ENCODE data around the gene MRPS5. TPM values are rescaled to one million over a fixed set of nuclear protein-coding genes. Genes with fewer than 3 reads are reported as not detected.

The MRPS5 gene
- total RNA-seq, 2 donors from 2014 or later = 57.9 to 59.0 TPM

GRCh38 chr2:95071856-95072255 is 49.8 kb downstream of the MRPS5 start:
- no peak overlapping the region for H3K27ac Mint-ChIP-seq
- H3K36me3 Mint-ChIP-seq (ENCODE audit: low read depth) = no peaks in the 10 kb centered on the region
- no peaks in the 10 kb centered on the region for H3K9me3 Mint-ChIP-seq
- Histone ChIP-seq H3K27me3 (ENCODE audit: control insufficient read depth, insufficient read depth, low read length, poor library complexity, severe bottlenecking) (no peaks in the 10 kb centered on the region), H3K4me3 (ENCODE audit: low read length) (no peak overlapping the region), H3K36me3 (ENCODE audit: control insufficient read depth, insufficient read depth, low read length) (no peaks in the 10 kb centered on the region), H3K9me3 (ENCODE audit: control insufficient read depth, low read length) (no peaks in the 10 kb centered on the region), H3K9ac (ENCODE audit: extremely low read depth, low read length, poor library complexity, severe bottlenecking) (no peak overlapping the region), H3K27ac (ENCODE audit: low read depth, low read length) (no peak overlapping the region), H3K4me1 (ENCODE audit: control insufficient read depth, insufficient read depth, low read length) (no peaks in the 10 kb centered on the region)
- peak; percentile 26 for DNase-seq
- 88 to 89% methylated on average over 4 of the region's 4 CpGs for WGBS, 2 experiments (ENCODE audit: insufficient coverage in 1 of 2, insufficient read length in 1 of 2)
- H3K4me3 Mint-ChIP-seq = no peak overlapping the region
- peaks cover 15% of the 10 kb centered on the region for H3K27me3 Mint-ChIP-seq (ENCODE audit: insufficient read depth)
- no peaks in the 10 kb centered on the region for H3K4me1 Mint-ChIP-seq
- TF ChIP-seq, protein P1, sequence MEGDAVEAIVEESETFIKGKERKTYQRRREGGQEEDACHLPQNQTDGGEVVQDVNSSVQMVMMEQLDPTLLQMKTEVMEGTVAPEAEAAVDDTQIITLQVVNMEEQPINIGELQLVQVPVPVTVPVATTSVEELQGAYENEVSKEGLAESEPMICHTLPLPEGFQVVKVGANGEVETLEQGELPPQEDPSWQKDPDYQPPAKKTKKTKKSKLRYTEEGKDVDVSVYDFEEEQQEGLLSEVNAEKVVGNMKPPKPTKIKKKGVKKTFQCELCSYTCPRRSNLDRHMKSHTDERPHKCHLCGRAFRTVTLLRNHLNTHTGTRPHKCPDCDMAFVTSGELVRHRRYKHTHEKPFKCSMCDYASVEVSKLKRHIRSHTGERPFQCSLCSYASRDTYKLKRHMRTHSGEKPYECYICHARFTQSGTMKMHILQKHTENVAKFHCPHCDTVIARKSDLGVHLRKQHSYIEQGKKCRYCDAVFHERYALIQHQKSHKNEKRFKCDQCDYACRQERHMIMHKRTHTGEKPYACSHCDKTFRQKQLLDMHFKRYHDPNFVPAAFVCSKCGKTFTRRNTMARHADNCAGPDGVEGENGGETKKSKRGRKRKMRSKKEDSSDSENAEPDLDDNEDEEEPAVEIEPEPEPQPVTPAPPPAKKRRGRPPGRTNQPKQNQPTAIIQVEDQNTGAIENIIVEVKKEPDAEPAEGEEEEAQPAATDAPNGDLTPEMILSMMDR (conservative IDR thresholded peaks at IDR 0.05) = no peak

GRCh38 chr2:95069465-95069864 is 52.1 kb downstream of the MRPS5 start:
- H3K27me3 Mint-ChIP-seq (ENCODE audit: insufficient read depth) = peaks cover 5% of the 10 kb centered on the region
- WGBS, 2 experiments (ENCODE audit: insufficient coverage in 1 of 2, insufficient read length in 1 of 2) = 89 to 100% methylated on average over 2 to 9 of the region's 9 CpGs

GRCh38 chr2:95068256-95068655 is 53.4 kb downstream of the MRPS5 start:
- Histone ChIP-seq H3K9ac (ENCODE audit: extremely low read depth, low read length, poor library complexity, severe bottlenecking) (no peak overlapping the region), H3K4me1 (ENCODE audit: control insufficient read depth, insufficient read depth, low read length) (no peaks in the 10 kb centered on the region), H3K27ac (ENCODE audit: low read depth, low read length) (no peak overlapping the region), H3K9me3 (ENCODE audit: control insufficient read depth, low read length) (no peaks in the 10 kb centered on the region), H3K36me3 (ENCODE audit: control insufficient read depth, insufficient read depth, low read length) (no peaks in the 10 kb centered on the region), H3K27me3 (ENCODE audit: control insufficient read depth, insufficient read depth, low read length, poor library complexity, severe bottlenecking) (no peaks in the 10 kb centered on the region), H3K4me3 (ENCODE audit: low read length) (no peak overlapping the region)
- 93% methylated on average over 1 of the region's 2 CpGs; no CpG with 5 or more reads in 1 of the 2 experiments for WGBS, 2 experiments (ENCODE audit: insufficient coverage in 1 of 2, insufficient read length in 1 of 2)
- no peak overlapping the region for H3K4me3 Mint-ChIP-seq
- no peaks in the 10 kb centered on the region for H3K9me3 Mint-ChIP-seq
- peaks cover 8% of the 10 kb centered on the region for H3K27me3 Mint-ChIP-seq (ENCODE audit: insufficient read depth)
- no peak overlapping the region for H3K27ac Mint-ChIP-seq
- DNase-seq = peak; percentile 23
- no peaks in the 10 kb centered on the region for H3K36me3 Mint-ChIP-seq (ENCODE audit: low read depth)
- H3K4me1 Mint-ChIP-seq = no peaks in the 10 kb centered on the region
- TF ChIP-seq, protein P1 (conservative IDR thresholded peaks at IDR 0.05) = no peak

More at GRCh38 chr2:95069465-95069864, 52.1 kb downstream of the MRPS5 start:
- Mint-ChIP-seq H3K27ac (no peak overlapping the region), H3K36me3 (ENCODE audit: low read depth) (no peaks in the 10 kb centered on the region), H3K4me3 (no peak overlapping the region), H3K9me3 (no peaks in the 10 kb centered on the region), H3K4me1 (no peaks in the 10 kb centered on the region)
- H3K36me3 ChIP-seq (ENCODE audit: control insufficient read depth, insufficient read depth, low read length) = no peaks in the 10 kb centered on the region
- no peak overlapping the region for H3K27ac ChIP-seq (ENCODE audit: low read depth, low read length)
- no peaks in the 10 kb centered on the region for H3K9me3 ChIP-seq (ENCODE audit: control insufficient read depth, low read length)
- no peaks in the 10 kb centered on the region for H3K4me1 ChIP-seq (ENCODE audit: control insufficient read depth, insufficient read depth, low read length)
- no peak overlapping the region for H3K4me3 ChIP-seq (ENCODE audit: low read length)
- TF ChIP-seq, protein P1 (conservative IDR thresholded peaks at IDR 0.05) = no peak
- H3K27me3 ChIP-seq (ENCODE audit: control insufficient read depth, insufficient read depth, low read length, poor library complexity, severe bottlenecking) = no peaks in the 10 kb centered on the region
- DNase-seq = peak; percentile 28
- no peak overlapping the region for H3K9ac ChIP-seq (ENCODE audit: extremely low read depth, low read length, poor library complexity, severe bottlenecking)

Measured in endodermal cell (in vitro differentiated cells).